PC-3 (cell line): ENCODE data around the gene STN1.

ENCODE experiments used
- EZH2 ChIP-seq: fragments of 300-600 bp; sonication (generic); IDR thresholded peaks from one replicate; pipeline ENCODE4 v1.6.1; 2017; ENCODE audit warnings: antibody characterized with exemption, mild to moderate bottlenecking, low read length; ENCODE audit not compliant: unreplicated experiment
- EZH2phosphoT487 ChIP-seq: fragments of 300-600 bp; sonication (generic); IDR thresholded peaks from 2 replicates; pipeline ENCODE4 v1.6.1; 2018; ENCODE audit warnings: mild to moderate bottlenecking, antibody characterized with exemption, low read length, borderline replicate concordance
- TF ChIP-seq, protein P1 (sequence below): fragments of 300-600 bp; sonication (generic); conservative IDR thresholded peaks from 2 replicates; pipeline ENCODE4 v1.5.1; 2017; ENCODE audit warnings: antibody characterized with exemption, low read depth, mild to moderate bottlenecking, low read length

DNA sequence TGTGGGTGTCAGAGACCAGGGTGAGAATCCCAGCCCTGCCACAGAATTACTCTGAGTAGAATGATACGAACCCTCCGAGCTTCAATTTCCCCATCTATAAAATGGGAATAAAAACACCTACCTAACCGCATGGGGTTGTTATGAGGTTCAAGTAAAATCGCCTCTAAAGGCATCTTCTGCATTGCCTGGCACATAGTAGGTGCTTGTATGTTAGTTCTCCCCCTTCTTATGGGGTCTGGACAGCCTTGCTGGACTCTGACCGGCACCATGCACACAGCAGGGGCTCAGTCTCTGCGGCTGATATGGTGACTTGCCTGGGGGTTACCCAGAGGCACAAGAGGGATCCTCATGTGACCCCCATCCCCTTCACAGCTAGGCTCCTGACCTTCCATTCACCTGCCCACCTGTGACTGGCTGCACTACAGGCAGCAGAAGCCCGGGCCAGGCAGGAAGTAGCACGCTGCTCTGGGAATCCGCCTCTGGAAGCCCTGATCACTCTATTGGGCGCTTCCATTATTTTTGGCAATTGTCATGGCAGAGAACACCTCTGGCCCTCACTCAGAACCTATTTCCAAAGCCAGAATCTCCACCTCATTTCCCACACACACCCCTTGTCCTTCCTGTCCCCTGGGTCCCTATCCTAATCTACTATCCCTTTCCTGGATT, 68.6 kb downstream of the STN1 start:
- TF ChIP-seq, protein P1, sequence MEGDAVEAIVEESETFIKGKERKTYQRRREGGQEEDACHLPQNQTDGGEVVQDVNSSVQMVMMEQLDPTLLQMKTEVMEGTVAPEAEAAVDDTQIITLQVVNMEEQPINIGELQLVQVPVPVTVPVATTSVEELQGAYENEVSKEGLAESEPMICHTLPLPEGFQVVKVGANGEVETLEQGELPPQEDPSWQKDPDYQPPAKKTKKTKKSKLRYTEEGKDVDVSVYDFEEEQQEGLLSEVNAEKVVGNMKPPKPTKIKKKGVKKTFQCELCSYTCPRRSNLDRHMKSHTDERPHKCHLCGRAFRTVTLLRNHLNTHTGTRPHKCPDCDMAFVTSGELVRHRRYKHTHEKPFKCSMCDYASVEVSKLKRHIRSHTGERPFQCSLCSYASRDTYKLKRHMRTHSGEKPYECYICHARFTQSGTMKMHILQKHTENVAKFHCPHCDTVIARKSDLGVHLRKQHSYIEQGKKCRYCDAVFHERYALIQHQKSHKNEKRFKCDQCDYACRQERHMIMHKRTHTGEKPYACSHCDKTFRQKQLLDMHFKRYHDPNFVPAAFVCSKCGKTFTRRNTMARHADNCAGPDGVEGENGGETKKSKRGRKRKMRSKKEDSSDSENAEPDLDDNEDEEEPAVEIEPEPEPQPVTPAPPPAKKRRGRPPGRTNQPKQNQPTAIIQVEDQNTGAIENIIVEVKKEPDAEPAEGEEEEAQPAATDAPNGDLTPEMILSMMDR: no peak
- no peak for TF ChIP-seq EZH2phosphoT487
- TF ChIP-seq EZH2: no peak
